GM21423 (cell line): ENCODE data around the gene CELF6.

Source experiments
- ATAC-seq: cut with Tn5 transposase; IDR thresholded peaks from one replicate; pipeline ENCODE4 v1.9.1; 2021; ENCODE audit warnings: mild to moderate bottlenecking, moderate library complexity; ENCODE audit not compliant: unreplicated experiment

The CELF6 gene

GRCh38 chr15:72319985-72320671 is at the start of gene CELF6:
Gene CELF6 (minus strand): TSS chr15:72320157. CDS start chr15:72319874, 283 bp downstream.
- ATAC-seq = no peak

- ATAC-seq = no peak
These were observed 48.9 kb upstream of the CELF6 start for GRCh38 chr15:72368899-72369298.

- ATAC-seq = no peak
These were observed 48.4 kb upstream of the CELF6 start for GRCh38 chr15:72368325-72368724.

GRCh38 chr15:72365844-72366243 is 45.9 kb upstream of the CELF6 start:
- ATAC-seq = peak; percentile 95

- no peak for ATAC-seq
These were observed 41.2 kb upstream of the CELF6 start for GRCh38 chr15:72361176-72361575.

GRCh38 chr15:72358650-72359171 is 38.8 kb upstream of the CELF6 start:
- no peak for ATAC-seq

GRCh38 chr15:72358121-72358520 is 38.2 kb upstream of the CELF6 start:
- no peak for ATAC-seq

- ATAC-seq = no peak
These were observed 34.5 kb upstream of the CELF6 start for GRCh38 chr15:72354496-72354895.

- ATAC-seq = no peak
These were observed 33.3 kb upstream of the CELF6 start for GRCh38 chr15:72353266-72353665.

- ATAC-seq = no peak
These were observed 25.8 kb upstream of the CELF6 start for GRCh38 chr15:72345806-72346205.

GRCh38 chr15:72345280-72345679 is 25.3 kb upstream of the CELF6 start:
- ATAC-seq = no peak

- no peak for ATAC-seq
These were observed 24.6 kb upstream of the CELF6 start for GRCh38 chr15:72344602-72345001.

GRCh38 chr15:72342385-72342784 is 22.4 kb upstream of the CELF6 start:
- no peak for ATAC-seq

- ATAC-seq = no peak
These were observed 21.4 kb upstream of the CELF6 start for GRCh38 chr15:72341361-72341760.

GRCh38 chr15:72340366-72340765 is 20.4 kb upstream of the CELF6 start:
- no peak for ATAC-seq

- no peak for ATAC-seq
These were observed 19.8 kb upstream of the CELF6 start for GRCh38 chr15:72339777-72340177.

GRCh38 chr15:72338617-72339321 is 18.8 kb upstream of the CELF6 start:
- no peak for ATAC-seq

- no peak for ATAC-seq
These were observed 18.2 kb upstream of the CELF6 start for GRCh38 chr15:72338148-72338547.

- no peak for ATAC-seq
These were observed 14.9 kb upstream of the CELF6 start for GRCh38 chr15:72334842-72335241.

GRCh38 chr15:72331021-72331420 is 11.1 kb upstream of the CELF6 start:
- no peak for ATAC-seq

GRCh38 chr15:72323752-72324151 is 3.8 kb upstream of the CELF6 start:
- ATAC-seq = no peak

- ATAC-seq = no peak
These were observed 485 bp downstream of the CELF6 start for GRCh38 chr15:72319360-72319984.
